HepG2 (cell line): ENCODE measurements around the gene RUVBL1. TPM values are rescaled to one million over a fixed set of nuclear protein-coding genes. Genes with fewer than 3 reads are reported as not detected.
A peak's percentile ranks its signal among the peaks of the same experiment; 100 is the strongest.

Source experiments
- DZIP1 ChIP-seq: sonication (generic); formaldehyde crosslinking; IDR thresholded peaks from 2 replicates; pipeline ENCODE4 v1.5.0; 2020; ENCODE audit warnings: mild to moderate bottlenecking, missing genetic modification reagents
- GTF3A ChIP-seq: sonication (generic); formaldehyde crosslinking; conservative IDR thresholded peaks from 2 replicates; pipeline ENCODE4 v1.4.0; 2020; ENCODE audit warnings: mild to moderate bottlenecking, missing genetic modification reagents
- JDP2 ChIP-seq: sonication (generic); formaldehyde crosslinking; IDR thresholded peaks from 2 replicates; pipeline ENCODE4 v1.8.1; 2022; ENCODE audit warnings: missing genetic modification reagents, borderline replicate concordance
- MED1 ChIP-seq: sonication (generic); formaldehyde crosslinking; IDR thresholded peaks from 2 replicates; pipeline ENCODE4 v1.4.0; 2020; ENCODE audit warnings: missing genetic modification reagents
- MTERF4 ChIP-seq: sonication (generic); formaldehyde crosslinking; IDR thresholded peaks from 2 replicates; pipeline ENCODE4 v1.8.0; 2023; ENCODE audit warnings: mild to moderate bottlenecking, missing genetic modification reagents
- MXD4 ChIP-seq: IDR thresholded peaks from 2 replicates; pipeline ENCODE4 v1.6.1; 2016; ENCODE audit warnings: mild to moderate bottlenecking, missing biosample characterization, missing genetic modification reagents
- NCOA5 ChIP-seq: sonication (generic); formaldehyde crosslinking; IDR thresholded peaks from 2 replicates; pipeline ENCODE4 v1.4.0; 2020; ENCODE audit warnings: missing genetic modification reagents
- PAXIP1 ChIP-seq: sonication (generic); formaldehyde crosslinking; conservative IDR thresholded peaks from 2 replicates; pipeline ENCODE4 v1.4.0; 2020; ENCODE audit warnings: mild to moderate bottlenecking, missing genetic modification reagents, moderate library complexity
- SNAI1 ChIP-seq: sonication (generic); formaldehyde crosslinking; IDR thresholded peaks from 2 replicates; pipeline ENCODE4 v1.5.0; 2020; ENCODE audit warnings: mild to moderate bottlenecking, missing genetic modification reagents, borderline replicate concordance
- TOPORS ChIP-seq: sonication (generic); formaldehyde crosslinking; IDR thresholded peaks from 2 replicates; pipeline ENCODE4 v1.8.0; 2023; ENCODE audit warnings: mild to moderate bottlenecking, missing genetic modification reagents
- ZHX2 ChIP-seq, 2 experiments: sonication (generic) in 1 of 2; formaldehyde crosslinking in 1 of 2; IDR thresholded peaks; 2 replicates each; pipeline versions ENCODE4 v1.6.1 to v1.9.0; 2014 to 2022; ENCODE audit warnings: antibody characterized with exemption in 1 of 2, borderline replicate concordance in 1 of 2, inconsistent platforms in 1 of 2, low read depth in 1 of 2, missing genetic modification reagents in 1 of 2
- ZNF10 ChIP-seq: sonication (generic); formaldehyde crosslinking; IDR thresholded peaks from 2 replicates; pipeline ENCODE4 v1.4.0; 2020; ENCODE audit warnings: mild to moderate bottlenecking, low read depth, missing genetic modification reagents, borderline replicate concordance
- ZNF205 ChIP-seq: IDR thresholded peaks from 2 replicates; pipeline ENCODE4 v1.6.1; 2018; ENCODE audit warnings: missing biosample characterization, missing genetic modification reagents
- ZNF263 ChIP-seq: sonication (generic); formaldehyde crosslinking; IDR thresholded peaks from 2 replicates; pipeline ENCODE4 v1.4.0; 2020; ENCODE audit warnings: missing genetic modification reagents
- ZNF652 ChIP-seq: IDR thresholded peaks from 2 replicates; pipeline ENCODE4 v1.6.1; 2016; ENCODE audit warnings: low read depth, borderline replicate concordance
- polyA plus RNA-seq, 8 experiments: library from polyadenylated mRNA; depleted of rRNA in 3 of 8; stranded (reverse) in 7 of 8; unstranded in 1 of 8; fragments of >200 nt; fragmentation: Illumina TruSeq in 4 of 8; extraction: Trizol in 4 of 8; gene quantifications; 2 replicates each; pipeline versions ENCODE4 v1.2.1 to v1.2.3, GENCODE V29; 2011 to 2016; ENCODE audit warnings: low read depth in 4 of 8, missing spikeins in 1 of 8, mixed read lengths in 1 of 8; ENCODE audit not compliant: insufficient read depth in 1 of 8
- total RNA-seq, 5 experiments: library from RNA; depleted of rRNA; stranded (reverse); fragments of >200 nt; fragmentation: Illumina TruSeq; extraction: Trizol; gene quantifications; 2 replicates each; pipeline ENCODE4 v1.2.3, GENCODE V29; 2016; ENCODE audit warnings: low read depth in 1 of 5

RUVBL1 gene
- total and polyA plus RNA-seq, 2 of the 13 experiments (the other 11 are each of a cell fraction or from before 2014, with no cell fraction given) = 32.7 to 86.3 TPM

GRCh38 chr3:128167973-128168674 is 44.5 kb upstream of the RUVBL1 start (continued):
- TF ChIP-seq ZHX2 (IDR thresholded peaks at IDR 0.05; ENCODE audit: low read depth) (0 out of 2 replicates have a peak, but pooled peaks have one; percentile 49), ZHX2 (CRISPR knock-in tag; IDR thresholded peaks at IDR 0.05; ENCODE audit: borderline replicate concordance) (no peak), ZNF652 (no peak), ZNF10 (CRISPR knock-in tag) (no peak), GTF3A (no peak), MED1 (CRISPR knock-in tag) (peak; percentile 93), MTERF4 (CRISPR knock-in tag) (no peak), DZIP1 (CRISPR knock-in tag) (no peak), ZNF263 (CRISPR knock-in tag) (no peak), TOPORS (CRISPR knock-in tag) (no peak), ZNF205 (CRISPR knock-in tag) (peak; percentile 58; the same call in 1 of the 2 replicates), JDP2 (CRISPR knock-in tag) (no peak), SNAI1 (CRISPR knock-in tag) (no peak), NCOA5 (no peak), PAXIP1 (peak; percentile 98), MXD4 (CRISPR knock-in tag) (peak; percentile 36; the same call in 1 of the 2 replicates)
